Fibroblast of skin of back (primary cell): Measurements from ENCODE around the gene MCOLN2. TPM values are rescaled to one million over a fixed set of nuclear protein-coding genes. Genes with fewer than 3 reads are reported as not detected.
"Not testable (repeated sequence)": the region's sequence is repeated elsewhere in the genome, so short reads cannot be mapped to it uniquely, and the experiment has no call there.

Source experiments
- DNase-seq: peaks from one replicate; pipeline ENCODE4 v3.0.0-alpha.2; 2013
- polyA plus RNA-seq, 2 experiments: library from polyadenylated mRNA; unstranded; fragments of 120-200 nt; gene quantifications; one replicate each; pipeline ENCODE4 v1.2.1, GENCODE V29; 2013; ENCODE audit not compliant: insufficient read length in 2 of 2

MCOLN2 gene
- not detected for polyA plus RNA-seq (2013, experiment 1 of 2; ENCODE audit: insufficient read length)
- not detected for polyA plus RNA-seq (2013, experiment 2 of 2; ENCODE audit: insufficient read length)

DNA sequence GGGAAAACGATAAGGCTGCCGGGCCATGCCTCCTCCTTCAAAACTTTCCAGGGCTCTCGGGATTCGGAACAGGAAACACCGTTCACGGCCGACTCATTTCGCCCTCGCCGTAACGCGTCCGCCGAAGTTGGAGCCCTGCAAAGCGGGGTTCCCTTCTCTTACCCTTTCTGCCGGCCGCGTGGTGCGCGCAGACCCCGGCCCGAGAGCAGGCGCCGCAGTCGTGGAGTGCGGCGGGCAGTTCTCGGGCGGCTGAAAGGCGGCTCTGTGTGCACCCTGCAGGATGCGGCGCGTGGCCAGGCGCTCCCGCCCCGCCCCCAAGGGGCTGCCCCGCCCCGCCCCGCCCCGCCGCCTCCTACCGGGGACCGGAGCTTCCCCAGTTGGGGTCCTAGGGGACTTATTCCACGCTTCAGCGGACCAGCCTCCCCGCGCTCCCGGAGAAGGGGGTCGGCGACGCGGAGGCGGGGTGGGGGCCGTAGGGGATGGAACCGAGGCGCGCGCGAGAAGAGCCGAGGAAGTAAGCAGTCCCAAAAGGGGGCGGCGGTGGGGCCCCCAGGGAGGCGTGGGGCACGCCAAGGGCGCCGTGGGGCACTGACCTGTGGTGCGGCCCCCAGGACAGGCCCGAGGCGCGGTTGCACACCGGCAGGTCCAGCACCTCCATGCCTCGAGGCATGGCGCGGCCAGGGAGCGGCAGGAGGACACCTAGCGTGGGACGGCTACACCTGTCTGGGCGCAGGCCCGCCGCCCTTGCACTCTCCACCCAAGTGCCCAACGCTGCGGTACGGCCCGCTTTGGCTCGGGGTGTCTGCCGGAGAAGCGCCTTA lies at the start of gene MCOLN2:
MCOLN2 (minus strand) TSS at position 268 of the 821 bp plus-strand sequence; CDS start at position 27, 241 bp downstream.
- DNase-seq, result peak; percentile 9

DNA sequence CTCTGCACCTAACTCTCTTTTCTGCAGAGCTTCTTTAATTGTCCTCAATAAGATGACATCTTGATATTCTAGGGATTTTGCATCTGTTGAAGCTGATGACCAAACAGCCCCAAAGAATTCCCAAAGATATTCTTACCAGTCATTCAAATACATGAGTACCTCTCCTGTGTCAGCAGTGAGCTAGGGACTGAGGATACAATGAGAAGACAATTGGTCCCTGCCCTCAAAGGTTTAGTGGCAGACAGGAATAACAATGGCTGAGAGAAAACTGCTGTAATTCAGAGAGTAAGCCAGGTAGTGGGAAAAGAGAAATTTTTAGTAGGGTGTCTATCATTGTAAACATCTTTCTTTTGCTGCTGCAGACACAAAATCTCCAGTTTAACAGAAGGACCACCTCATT lies 45.5 kb upstream of the MCOLN2 start:
- no peak for DNase-seq

DNA sequence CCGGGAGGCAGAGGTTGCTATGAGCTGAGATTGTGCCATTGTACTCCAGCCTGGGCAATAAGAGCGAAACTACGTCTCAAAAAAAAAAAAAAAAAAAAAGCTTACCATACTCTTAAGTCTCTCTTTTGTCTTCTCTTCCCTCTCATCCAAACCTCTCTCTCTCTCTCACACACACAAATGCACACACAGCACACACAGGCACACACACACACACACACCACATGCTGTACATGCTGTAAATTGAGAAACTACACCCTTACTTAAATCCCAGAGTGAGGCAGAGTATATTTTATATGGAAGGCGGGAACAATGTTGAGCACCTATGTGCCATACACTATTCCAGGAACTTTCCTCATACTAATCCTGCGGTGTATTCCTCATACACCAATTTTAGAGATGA lies 44.9 kb upstream of the MCOLN2 start:
- DNase-seq, result no peak

DNA sequence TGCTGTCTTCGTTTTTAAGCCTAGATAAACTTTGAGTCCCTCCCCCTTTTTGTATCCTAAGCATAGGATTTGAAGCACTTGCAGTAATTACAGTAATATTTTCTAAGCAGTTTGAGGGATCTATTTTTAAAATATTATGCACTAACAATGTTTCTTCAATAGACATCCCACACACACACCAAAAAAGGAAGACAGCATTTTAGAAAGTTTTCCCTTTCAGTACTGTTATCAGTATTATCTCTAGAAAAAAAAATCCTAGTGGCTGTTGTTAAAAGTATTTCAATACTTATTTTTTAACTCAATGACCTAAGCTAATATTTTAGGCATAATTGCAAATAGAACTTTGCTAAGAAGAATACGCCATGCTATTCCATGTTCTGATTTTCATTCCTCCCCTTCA lies 36.3 kb upstream of the MCOLN2 start:
- DNase-seq, result no peak

DNA sequence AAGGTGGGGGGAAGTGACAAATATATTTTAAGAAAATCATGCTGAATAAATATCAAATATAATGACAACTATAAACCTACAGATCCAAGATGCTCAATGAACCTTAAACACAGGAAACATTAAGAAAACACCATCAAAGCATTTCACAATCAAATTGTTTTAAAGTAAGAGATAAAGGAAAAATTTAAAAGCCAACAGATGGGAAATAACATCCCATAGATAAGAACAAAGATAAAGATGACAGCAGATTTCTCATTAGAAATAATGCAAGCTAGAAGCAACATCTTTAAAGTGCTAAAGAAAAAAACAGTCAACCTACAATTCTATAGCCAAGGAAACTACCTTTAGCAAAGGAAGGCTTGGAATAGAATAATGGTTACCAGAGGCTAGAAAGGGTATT lies 33.6 kb upstream of the MCOLN2 start:
- no peak for DNase-seq

DNA sequence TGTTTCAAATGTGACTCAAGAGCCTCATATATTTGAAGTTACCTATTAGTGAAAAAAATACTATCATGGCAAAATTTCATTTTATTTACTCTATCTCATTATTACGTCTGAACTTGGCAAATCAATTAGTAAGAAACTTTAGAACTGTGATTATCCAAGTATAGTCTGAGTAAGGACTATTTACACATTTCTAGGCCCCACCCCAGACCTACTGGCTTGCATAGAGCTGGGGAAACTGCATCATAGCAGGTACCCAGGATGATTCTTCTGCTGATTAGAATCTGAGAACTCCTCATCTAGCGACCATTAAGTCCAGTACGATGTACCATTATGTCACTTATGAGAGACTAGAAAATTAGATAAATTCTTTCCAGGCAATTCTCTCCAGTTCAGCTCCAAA lies 31.2 kb upstream of the MCOLN2 start:
- DNase-seq, result no peak

DNA sequence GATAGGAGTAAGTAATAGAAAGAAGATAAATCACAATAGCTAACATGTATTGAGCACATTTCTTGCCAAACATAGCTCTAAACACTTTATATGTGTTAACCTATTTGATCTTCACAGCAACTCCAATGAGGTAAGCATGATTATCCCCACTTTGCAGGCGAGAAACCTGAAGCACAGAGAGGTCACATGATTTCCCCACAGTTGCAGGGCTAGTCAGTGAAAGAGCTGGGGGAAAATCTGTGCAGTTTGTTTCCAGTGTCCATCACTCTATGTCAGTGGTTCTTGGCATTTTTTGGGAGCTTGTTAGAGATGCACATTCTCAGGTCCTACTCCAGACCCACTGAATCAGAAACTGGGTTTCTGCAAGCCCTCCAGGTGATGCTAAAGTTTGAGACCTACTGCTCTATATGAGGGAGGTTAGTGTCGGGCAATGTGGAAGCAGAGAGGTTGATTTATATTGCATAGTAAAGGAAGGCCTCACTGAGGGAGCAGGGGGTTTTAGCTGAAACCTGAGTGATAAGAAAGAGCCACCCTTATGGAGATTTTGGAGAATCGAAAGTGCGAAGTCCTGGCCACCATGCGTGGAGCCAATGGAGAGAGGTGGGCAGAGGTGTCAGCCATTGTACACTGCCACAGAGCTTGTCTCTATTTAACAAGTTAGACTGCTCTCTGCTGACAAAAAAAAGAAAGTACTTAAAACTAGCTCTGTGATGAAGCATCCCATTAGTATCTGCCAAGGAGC lies 30.5 kb upstream of the MCOLN2 start:
- no peak for DNase-seq

DNA sequence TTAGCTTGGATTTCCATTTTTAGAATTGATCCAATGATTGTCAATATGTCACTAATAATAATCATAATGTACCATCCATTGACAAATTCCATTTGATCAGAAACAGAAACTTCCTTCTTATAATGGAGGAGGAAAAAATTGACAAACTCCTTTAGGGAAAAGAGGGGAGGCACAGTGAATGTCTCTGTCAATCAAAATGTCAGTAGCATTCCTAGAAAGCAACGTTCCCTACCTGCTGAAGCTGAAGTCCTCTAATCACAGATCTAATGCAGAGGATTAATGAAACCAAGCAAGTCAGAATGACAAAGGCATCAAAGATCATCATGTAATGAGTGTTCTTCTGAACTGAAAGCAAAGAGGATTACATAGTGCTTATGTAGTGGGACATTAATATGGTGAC lies 29.0 kb upstream of the MCOLN2 start:
- DNase-seq, result no peak

DNA sequence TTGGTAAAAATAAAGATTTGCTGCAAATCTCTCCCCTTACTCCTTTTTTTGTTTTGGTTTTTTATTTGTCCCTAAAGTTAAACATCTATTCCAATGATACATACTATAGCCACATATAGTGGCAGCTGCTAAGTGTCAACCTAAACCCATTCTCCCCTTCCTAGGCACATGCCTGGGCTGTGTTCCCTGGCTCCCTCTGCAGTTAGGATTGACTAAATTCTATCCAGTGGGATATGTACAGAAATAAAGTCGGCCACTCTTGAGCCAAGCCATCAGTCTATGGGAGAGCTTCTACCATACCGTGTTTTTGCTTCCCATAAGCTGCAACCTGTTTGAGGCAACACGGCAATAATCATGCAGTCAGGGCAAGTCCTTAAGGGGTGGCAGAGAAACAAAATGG lies 27.8 kb upstream of the MCOLN2 start:
- DNase-seq, result no peak

DNA sequence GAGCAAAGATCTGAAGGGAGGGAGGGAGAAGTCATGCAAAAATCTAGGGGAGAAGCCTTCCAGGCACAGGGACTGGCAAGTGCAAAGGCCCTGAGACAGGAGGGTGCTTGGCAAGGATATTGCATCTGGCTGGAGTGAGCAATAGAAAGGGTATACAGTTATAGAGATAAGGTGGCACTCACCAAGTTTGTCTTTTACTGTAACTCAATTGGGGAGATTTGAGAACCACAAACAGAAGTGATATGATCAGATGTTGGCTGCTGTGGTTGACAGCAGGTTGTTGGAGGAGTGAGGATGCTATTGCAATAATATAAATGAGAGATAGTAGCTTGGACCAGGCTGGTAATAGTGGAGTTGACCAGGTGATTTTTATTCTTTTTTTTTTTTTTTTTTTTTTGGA lies 25.8 kb upstream of the MCOLN2 start:
- DNase-seq, result no peak

DNA sequence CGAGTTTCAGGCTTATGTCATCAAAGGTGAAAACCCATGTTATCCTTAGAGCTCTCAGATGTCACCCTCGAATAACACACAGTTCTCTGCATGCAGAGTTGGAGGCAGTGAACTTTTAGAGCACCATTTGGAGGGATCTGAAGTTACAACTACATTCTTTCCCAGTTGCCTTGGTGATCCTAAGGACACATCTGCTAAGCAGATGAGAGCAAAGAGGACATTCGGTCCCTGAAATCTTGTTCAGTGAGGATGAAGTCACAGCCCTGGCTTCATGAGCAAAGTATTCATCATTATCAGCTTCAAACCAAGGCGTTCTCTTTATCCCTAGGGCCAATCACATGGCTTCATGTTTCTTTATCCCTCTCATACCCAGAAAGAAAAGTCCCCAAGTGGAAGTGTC lies 23.1 kb upstream of the MCOLN2 start:
- peak; percentile 7 for DNase-seq

DNA sequence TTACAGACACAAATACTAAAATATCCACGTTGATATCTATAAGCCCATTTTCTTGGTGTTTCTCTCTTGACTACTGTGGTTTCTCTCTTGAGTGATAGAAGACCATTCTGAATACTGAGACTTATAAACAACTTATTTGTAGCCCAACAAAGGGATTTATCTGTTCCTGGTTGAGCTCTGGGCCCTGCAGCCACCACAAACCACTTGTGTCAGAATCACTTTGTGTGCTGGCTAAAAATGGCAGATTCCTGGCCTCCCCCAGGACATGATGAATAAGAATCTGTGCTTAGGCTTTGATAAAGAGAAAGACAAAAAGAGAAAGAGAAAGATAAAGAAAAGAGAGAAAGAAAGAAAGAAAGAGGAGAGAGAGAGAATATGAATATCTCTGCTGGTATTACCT lies 18.9 kb upstream of the MCOLN2 start:
- no peak for DNase-seq

DNA sequence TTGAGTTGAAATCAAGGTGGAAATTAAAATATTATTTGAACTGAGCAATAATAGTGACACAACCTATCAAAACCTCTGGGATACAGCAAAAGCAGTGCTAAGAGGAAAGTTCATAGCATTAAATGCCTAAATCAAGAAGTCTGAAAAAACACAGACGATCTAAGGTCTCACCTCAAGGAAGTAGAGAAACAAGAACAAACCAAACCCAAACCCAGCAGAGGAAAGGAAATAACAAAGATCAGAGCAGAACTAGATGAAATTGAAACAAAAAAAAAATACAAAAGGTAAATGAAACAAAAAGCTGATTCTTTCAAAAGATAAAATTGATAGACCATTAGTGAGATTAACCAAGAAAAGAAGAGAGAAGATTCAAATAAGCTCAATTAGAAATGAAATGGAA lies 8.7 kb upstream of the MCOLN2 start:
- DNase-seq, result not testable (repeated sequence)

DNA sequence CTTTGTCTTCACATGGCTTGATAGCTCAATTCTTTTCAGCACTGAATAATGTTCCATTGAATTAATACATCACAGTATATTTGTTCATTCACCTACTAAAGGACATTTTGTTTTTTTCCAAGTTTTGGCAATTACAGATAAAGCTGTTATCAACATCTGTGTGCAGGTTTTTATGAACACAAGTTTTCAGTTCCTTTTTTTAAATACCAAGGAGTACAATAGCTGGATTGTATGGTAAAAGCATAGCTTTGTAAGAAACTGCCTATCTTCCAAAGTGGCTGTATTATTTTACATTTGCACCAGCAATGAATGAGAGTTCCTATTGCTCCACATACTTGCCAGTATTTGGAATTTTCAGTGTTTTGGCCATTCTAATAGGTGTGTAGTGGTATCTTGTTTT lies 4.8 kb upstream of the MCOLN2 start:
- DNase-seq, result no peak

DNA sequence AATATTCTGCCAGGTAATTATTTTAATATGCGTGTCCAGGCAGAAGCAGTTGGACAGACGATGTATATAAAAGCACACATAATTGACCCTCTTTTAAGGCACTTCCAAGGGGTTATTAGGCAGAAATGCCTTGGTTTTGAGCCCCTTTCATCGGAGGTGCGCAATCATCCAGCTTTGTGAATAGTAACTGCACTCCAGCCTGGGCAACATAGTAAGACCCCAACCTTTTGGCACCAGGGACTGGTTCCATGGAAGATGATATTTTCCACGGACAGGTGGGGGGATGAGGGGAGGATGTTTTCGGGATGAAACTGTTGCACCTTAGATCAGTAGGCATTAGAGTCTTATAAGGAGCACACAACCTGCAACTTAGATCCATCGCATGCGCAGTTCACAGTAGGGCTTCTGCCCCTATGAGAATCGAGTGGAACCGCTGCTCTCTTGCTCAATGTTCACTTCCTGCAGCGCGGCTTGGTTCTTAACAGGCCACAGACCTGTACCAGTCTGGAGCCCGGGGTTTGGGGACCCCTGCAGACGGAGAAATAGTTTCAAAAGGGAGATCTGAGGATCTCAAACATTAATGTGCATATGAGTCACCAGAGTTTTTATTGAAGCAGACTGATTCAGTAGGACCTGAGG lies 1.8 kb upstream of the MCOLN2 start:
- DNase-seq, result peak; percentile 22

DNA sequence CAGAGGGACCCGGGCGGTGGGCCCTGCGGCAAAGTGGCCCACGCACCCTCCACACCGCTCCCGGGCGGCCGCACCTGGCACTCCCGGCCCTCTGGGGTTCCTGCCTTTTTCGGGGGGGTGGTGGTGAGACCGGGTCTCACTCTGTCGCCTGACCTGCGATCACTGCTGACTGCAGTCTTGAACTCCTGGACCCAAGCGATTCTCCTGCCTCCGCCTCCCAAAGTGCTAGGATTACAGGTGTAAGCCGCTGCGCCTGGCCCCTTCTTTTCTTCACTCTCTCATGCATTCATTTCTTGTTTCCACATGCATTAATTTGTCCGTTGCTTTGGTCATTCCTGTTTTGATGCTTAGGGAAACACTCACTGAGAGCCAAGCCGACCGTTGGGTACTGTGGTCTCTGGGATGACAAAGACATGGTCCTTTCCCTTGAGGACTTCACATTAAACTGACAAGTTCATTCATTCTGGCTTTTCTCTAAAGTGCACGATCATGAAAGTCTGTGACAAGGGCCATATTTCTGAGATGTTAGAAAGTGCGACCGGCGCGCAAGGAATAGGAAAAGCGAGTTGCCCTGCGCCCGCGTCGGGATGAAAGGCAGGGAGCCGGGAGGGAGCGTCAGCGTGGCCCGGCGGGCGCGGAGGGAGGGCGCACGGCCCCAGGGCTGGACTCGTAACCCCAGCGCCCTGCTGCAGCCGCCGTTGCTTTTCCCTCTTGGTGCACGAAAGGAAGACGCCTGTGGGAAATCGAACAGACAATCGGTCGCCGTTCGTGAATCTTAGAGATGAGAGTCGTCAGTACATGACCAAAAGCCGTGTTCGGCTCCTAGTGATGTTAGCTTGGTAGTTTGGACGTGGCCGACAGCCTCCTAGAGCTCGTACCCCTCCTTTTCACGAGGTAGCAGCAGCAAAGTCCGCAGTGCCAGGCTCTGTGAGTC lies 1.0 kb upstream of the MCOLN2 start:
- DNase-seq, result peak; percentile 13

DNA sequence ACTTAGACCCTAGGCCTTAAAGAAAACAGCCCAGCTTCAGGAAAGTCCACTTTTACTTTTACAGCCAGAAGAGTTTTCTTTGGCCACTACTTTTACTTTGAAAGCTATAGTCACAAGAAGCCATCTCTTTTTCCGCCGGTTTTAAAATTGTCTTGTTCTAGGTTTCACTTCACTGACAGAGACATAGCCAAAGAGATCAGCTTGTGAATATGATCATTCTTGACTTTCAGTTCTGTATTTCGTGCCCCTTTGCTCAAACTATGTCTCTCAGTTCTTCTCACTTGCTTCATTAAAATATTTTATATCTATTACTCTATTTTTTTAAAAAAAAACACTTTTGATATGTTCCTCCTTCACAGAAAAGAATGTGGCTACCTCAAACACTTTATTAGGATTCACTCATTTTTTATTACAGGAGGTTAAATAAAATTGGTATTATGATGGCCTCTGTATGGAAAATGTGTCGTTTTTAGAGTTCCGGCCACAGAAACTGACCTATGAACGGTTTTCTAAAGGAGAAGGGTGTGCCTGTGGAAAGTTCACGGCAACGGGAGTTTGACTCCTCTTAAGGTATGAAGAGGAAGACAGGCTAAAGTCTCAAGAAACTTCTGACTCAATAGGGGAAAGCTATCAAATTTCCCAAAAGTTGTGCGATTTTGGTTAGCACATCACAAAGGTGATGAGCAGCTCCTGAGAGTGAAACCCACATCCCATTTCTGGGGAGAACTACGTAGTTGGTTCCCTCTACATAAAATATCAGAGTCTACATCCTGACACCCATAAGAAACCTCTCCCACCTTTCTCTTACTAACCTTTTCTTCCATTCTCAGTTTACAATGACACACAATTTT lies 1.2 kb downstream of the MCOLN2 start:
- DNase-seq, result no peak

DNA sequence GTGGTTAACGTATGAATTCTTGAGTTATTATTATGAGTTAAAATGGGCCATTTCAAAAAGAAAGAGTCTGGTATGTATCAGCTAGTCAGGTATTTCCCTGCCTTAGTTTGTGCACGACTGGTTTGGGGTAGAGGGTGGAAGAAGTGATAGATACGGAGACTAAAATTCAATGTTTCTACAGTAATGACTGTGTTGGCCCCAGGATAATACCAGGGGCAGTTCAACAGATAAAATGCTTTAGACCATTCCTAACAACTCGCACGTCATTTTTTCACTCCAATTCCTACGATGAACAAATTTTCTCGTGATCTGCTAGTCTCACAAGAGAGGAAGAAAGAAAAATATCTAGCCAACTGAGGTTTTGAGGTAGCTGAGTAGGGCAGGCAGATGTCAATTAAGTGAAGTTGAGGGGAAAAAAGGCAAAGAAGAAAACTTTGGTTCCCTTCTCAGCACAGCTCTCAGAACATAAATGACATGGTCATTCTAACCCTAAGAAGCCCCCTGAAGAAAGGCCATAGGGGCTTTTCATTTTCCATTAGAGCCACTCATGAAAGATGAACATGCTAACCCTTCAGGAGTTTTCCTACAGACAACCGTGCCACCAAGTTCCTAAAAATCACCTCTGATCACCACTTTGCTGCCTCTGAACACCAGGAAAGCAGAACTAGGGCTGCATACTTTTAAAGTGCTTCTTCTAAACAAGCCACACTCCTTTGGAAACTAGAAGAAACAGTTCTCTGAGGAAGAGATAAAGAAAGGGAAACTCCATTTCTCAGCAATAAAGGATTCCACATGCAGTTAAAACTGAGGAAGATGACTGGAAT lies 5.6 kb downstream of the MCOLN2 start:
- no peak for DNase-seq

DNA sequence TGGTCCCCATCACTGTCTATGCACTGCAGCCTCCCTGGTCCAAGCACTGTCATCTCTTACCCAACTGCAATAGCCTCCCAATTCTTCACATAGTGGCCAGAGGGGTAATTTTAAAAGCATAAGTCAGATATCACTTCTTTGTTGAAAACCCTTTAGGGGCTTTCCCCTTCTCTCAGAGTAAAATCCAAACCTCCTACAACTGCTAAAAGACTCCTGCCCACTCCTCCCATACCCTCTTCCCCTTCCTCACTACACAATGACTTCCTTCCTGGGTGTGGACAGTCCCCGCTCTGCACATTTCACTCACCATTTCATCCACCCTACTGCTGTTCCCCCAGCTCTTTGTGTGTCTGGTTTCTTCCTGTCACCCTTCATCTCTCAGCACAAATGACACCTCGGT lies 8.3 kb downstream of the MCOLN2 start:
- no peak for DNase-seq

DNA sequence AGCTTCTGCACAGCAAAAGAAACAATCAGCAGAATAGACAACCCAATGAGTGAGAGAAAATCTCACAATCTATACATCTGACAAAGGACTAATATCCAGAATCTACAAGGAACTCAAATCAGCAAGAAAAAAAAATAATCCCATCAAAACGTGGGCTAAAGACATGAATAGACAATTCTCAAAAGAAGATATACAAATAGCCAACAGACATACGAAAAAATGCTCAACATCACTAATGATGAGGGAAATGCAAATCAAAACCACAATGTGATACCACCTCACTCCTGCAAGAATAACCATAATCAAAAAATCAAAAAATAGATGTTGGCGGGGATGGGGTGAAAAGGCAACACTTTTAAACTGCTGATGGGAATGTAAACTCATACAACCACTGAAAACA lies 10.4 kb downstream of the MCOLN2 start:
- not testable (repeated sequence) for DNase-seq
